Gastrocnemius medialis (tissue), 4 donors: Measurements from ENCODE around the gene ASPG. TPM values are rescaled to one million over a fixed set of nuclear protein-coding genes. Genes with fewer than 3 reads are reported as not detected.

Experiments
- ATAC-seq, 2 donors: fragments of 150-250 bp; one replicate each; pipeline ENCODE4 v1.9.1; 2016
- DNase-seq, 2 donors: peaks; one replicate each; pipeline ENCODE4 v3.0.0-alpha.2; 2019
- H3K27ac ChIP-seq, 4 donors: fragments of 200-600 bp; sonication (generic); 1 replicate in 1 of 4; 2 replicates in 3 of 4; pipeline ENCODE4 v1.5.1; 2016 to 2018; ENCODE audit warnings: mild to moderate bottlenecking in 2 of 4, moderate library complexity in 1 of 4
- H3K27me3 ChIP-seq, 3 donors: fragments of 200-600 bp; sonication (generic) in 2 of 3; 1 replicate in 1 of 3; 2 replicates in 2 of 3; pipeline versions ENCODE4 v1.5.1 to v1.6.0; 2016 to 2019; ENCODE audit warnings: mild to moderate bottlenecking in 1 of 3, moderate library complexity in 1 of 3
- H3K36me3 ChIP-seq, 2 donors: fragments of 200-600 bp; sonication (generic) in 1 of 2; one replicate each; pipeline ENCODE4 v1.5.1; 2017 to 2018
- H3K4me1 ChIP-seq, 2 donors: fragments of 200-600 bp; sonication (generic) in 1 of 2; one replicate each; pipeline ENCODE4 v1.5.1; 2016 to 2017; ENCODE audit warnings: mild to moderate bottlenecking in 2 of 2
- H3K4me3 ChIP-seq, 4 donors: fragments of 200-600 bp; sonication (generic) in 3 of 4; 1 replicate in 1 of 4; 2 replicates in 3 of 4; pipeline ENCODE4 v1.5.1; 2016 to 2019; ENCODE audit warnings: mild to moderate bottlenecking in 2 of 4
- H3K9me3 ChIP-seq, 3 donors: fragments of 200-600 bp; sonication (generic) in 2 of 3; 1 replicate in 1 of 3; 2 replicates in 2 of 3; pipeline ENCODE4 v1.5.1; 2016 to 2019
- CTCF ChIP-seq, 5 experiments: fragments of 450-650 bp in 3 of 5; fragments of 200-600 bp in 2 of 5; sonication (generic) in 2 of 5; IDR thresholded peaks in 4 of 5; conservative IDR thresholded peaks in 1 of 5; 1 replicate in 4 of 5; 2 replicates in 1 of 5; pipeline ENCODE4 v1.5.1; 2016 to 2019; ENCODE audit warnings: antibody characterized with exemption in 5 of 5, mild to moderate bottlenecking in 3 of 5, moderate library complexity in 3 of 5
- POLR2A ChIP-seq, 2 donors: fragments of 450-650 bp; IDR thresholded peaks; one replicate each; pipeline ENCODE4 v1.6.1; 2017; ENCODE audit warnings: antibody characterized with exemption in 2 of 2, mild to moderate bottlenecking in 2 of 2, moderate library complexity in 2 of 2
- in situ Hi-C, 4 donors: fragments of 200-750 bp; cut with MboI; loops; one replicate each; pipeline versions ENCODE4 v1.15.0 to v1.8.0; 2017; ENCODE audit warnings: low sequenced_read_pairs in 4 of 4
- intact Hi-C: fragments of 100-400 bp; cut with DNase I; formaldehyde crosslinking; loops from one replicate; pipeline ENCODE4 v1.15.1; 2023; ENCODE audit warnings: low total_unique reads
- total RNA-seq, 4 donors: library from RNA; depleted of rRNA; stranded (reverse); fragments of >200 nt; gene quantifications; one replicate each; pipeline versions ENCODE4 v1.1.0 to v1.2.3, GENCODE V29; 2016

ASPG gene
- total RNA-seq, 4 donors from 2014 or later, result 0.20 TPM; not detected in 3

- TF ChIP-seq CTCF (IDR thresholded peaks at IDR 0.05 in 4 of 5, conservative IDR thresholded peaks at IDR 0.05 in 1 of 5), result no peak
- TF ChIP-seq POLR2A (IDR thresholded peaks at IDR 0.05), result no peak
- H3K27me3 ChIP-seq, result peaks cover 0 to 6% (median 0%) of the 10 kb centered on the region in 3 donors
- intact Hi-C loops (no loop called here), in situ Hi-C loops (no loop called here)
- no peaks in the 10 kb centered on the region for H3K36me3 ChIP-seq
- H3K4me3 ChIP-seq, result no peak overlapping the region
- H3K9me3 ChIP-seq, result no peaks in the 10 kb centered on the region
- no peak for DNase-seq
- H3K4me1 ChIP-seq, result no peaks in the 10 kb centered on the region
- H3K27ac ChIP-seq, result no peak overlapping the region
- no peak for ATAC-seq
Measured at GRCh38 chr14:104158827-104159798, 73.6 kb downstream of the ASPG start.

- ATAC-seq (no peak), DNase-seq (no peak)
- Histone ChIP-seq H3K4me3 (no peak overlapping the region), H3K36me3 (no peaks in the 10 kb centered on the region), H3K9me3 (no peaks in the 10 kb centered on the region), H3K27me3 (peaks cover 0 to 6% (median 0%) of the 10 kb centered on the region in 3 donors), H3K4me1 (no peaks in the 10 kb centered on the region), H3K27ac (no peak overlapping the region)
- intact Hi-C loops (no loop called here), in situ Hi-C loops (no loop called here)
- TF ChIP-seq CTCF (IDR thresholded peaks at IDR 0.05 in 4 of 5, conservative IDR thresholded peaks at IDR 0.05 in 1 of 5) (no peak), POLR2A (IDR thresholded peaks at IDR 0.05) (no peak)
Measured at GRCh38 chr14:104159990-104160389, 74.5 kb downstream of the ASPG start.

- intact Hi-C loops, result no loop called here
- Histone ChIP-seq H3K4me3 (no peak overlapping the region), H3K9me3 (no peaks in the 10 kb centered on the region), H3K27me3 (peaks cover 0 to 6% (median 0%) of the 10 kb centered on the region in 3 donors), H3K27ac (no peak overlapping the region), H3K4me1 (no peaks in the 10 kb centered on the region), H3K36me3 (no peaks in the 10 kb centered on the region)
- DNase-seq (no peak), ATAC-seq (no peak)
- TF ChIP-seq CTCF (IDR thresholded peaks at IDR 0.05 in 4 of 5, conservative IDR thresholded peaks at IDR 0.05 in 1 of 5) (no peak), POLR2A (IDR thresholded peaks at IDR 0.05) (no peak)
- in situ Hi-C loops, result no loop called here
Measured at GRCh38 chr14:104161602-104162367, 76.3 kb downstream of the ASPG start.

- no peak for TF ChIP-seq CTCF (IDR thresholded peaks at IDR 0.05 in 4 of 5, conservative IDR thresholded peaks at IDR 0.05 in 1 of 5)
- no peak for TF ChIP-seq POLR2A (IDR thresholded peaks at IDR 0.05)
- H3K4me1 ChIP-seq, result no peaks in the 10 kb centered on the region
- no peak for ATAC-seq
- no peak overlapping the region for H3K4me3 ChIP-seq
- peaks cover 0 to 6% (median 0%) of the 10 kb centered on the region in 3 donors for H3K27me3 ChIP-seq
- in situ Hi-C loops (no loop called here), intact Hi-C loops (no loop called here)
- H3K9me3 ChIP-seq, result no peaks in the 10 kb centered on the region
- no peak for DNase-seq
- H3K27ac ChIP-seq, result no peak overlapping the region
- H3K36me3 ChIP-seq, result no peaks in the 10 kb centered on the region
Measured at GRCh38 chr14:104162495-104162894, 77.0 kb downstream of the ASPG start.
